ENCODE results near the gene NALCN.
A peak's percentile ranks its signal among the peaks of the same experiment; 100 is the strongest.

NALCN gene

DNA sequence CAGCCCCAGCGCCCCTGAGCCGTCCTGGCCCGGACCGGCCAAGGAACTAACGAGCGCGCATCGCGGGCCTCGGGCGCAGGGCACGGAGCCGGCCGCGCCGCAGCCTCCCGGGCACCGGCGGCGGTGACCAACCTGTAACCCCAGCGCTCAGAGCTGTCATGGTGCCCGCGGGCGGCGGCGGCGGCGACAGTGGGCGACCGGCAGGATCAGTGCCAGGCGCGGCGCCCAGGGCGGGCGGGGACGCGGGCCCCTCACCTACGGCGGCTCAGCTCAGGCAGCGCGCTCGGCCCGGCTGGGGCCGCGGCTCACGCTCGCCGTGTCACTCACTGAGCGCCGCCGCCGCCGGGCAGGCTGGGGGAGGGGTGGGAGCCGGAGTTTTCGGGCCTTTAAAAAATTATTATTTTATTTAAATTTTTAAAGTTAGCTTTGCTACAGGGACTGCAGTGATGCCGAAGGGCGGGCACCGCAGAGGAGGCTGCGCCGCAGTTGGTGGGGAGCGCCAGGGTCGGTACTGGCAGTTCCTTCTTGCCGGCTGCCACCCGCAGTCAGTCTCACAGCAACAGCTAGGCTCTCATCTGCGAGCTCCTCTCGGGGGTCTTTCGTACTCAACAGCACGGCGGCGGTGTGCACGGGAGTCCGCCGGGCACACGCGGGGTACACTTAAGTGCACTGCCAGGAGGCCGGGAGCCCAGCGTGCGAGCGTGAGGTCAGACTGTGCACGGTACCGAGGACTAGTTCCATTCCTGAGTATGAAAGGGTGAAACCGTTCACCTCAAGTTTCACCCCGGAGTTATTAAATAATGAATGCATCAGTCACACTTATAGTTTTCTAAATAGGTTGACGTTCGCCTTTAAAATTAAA is at the start of gene NALCN:
Gene NALCN (minus strand): TSS at position 328 of the 862 bp plus-strand sequence. CDS start 17,382 bp downstream, outside the sequence.
- no peak within 1 kb of the TSS for H3K9ac ChIP-seq (ENCODE audit: low read length)
- no peaks in the 10 kb centered on the region for H3K36me3 ChIP-seq (ENCODE audit: control insufficient read depth, insufficient read depth, low read length)
- peaks cover 42% of the 10 kb centered on the region for H3K27me3 ChIP-seq (ENCODE audit: control insufficient read depth, insufficient read depth, low read length)
- H3K9me3 ChIP-seq (ENCODE audit: control insufficient read depth, insufficient read depth, low read depth, low read length), result no peaks in the 10 kb centered on the region
- H3K4me1 ChIP-seq (ENCODE audit: control insufficient read depth, insufficient read depth, low read length), result no peaks in the 10 kb centered on the region
- H3K4me3 ChIP-seq (ENCODE audit: low read depth, low read length), result peak within 1 kb of the TSS; percentile 77
- no peak within 1 kb of the TSS for H3K27ac ChIP-seq (ENCODE audit: low read depth, low read length)

- H3K36me3 ChIP-seq (ENCODE audit: control insufficient read depth, insufficient read depth, low read length), result no peaks in the 10 kb centered on the region
- H3K4me1 ChIP-seq (ENCODE audit: control insufficient read depth, insufficient read depth, low read length), result no peaks in the 10 kb centered on the region
- H3K9ac ChIP-seq (ENCODE audit: low read length), result no peak overlapping the region
- no peaks in the 10 kb centered on the region for H3K9me3 ChIP-seq (ENCODE audit: control insufficient read depth, insufficient read depth, low read depth, low read length)
- no peak overlapping the region for H3K4me3 ChIP-seq (ENCODE audit: low read depth, low read length)
- H3K27me3 ChIP-seq (ENCODE audit: control insufficient read depth, insufficient read depth, low read length), result no peaks in the 10 kb centered on the region
- H3K27ac ChIP-seq (ENCODE audit: low read depth, low read length), result no peak overlapping the region
Measured at GRCh38 chr13:101465877-101466276, 49.6 kb upstream of the NALCN start.

- Histone ChIP-seq H3K27ac (ENCODE audit: low read depth, low read length) (no peak overlapping the region), H3K27me3 (ENCODE audit: control insufficient read depth, insufficient read depth, low read length) (peaks cover 3% of the 10 kb centered on the region; the same call in 1 of the 2 replicates), H3K4me1 (ENCODE audit: control insufficient read depth, insufficient read depth, low read length) (no peaks in the 10 kb centered on the region), H3K4me3 (ENCODE audit: low read depth, low read length) (no peak overlapping the region), H3K36me3 (ENCODE audit: control insufficient read depth, insufficient read depth, low read length) (no peaks in the 10 kb centered on the region), H3K9me3 (ENCODE audit: control insufficient read depth, insufficient read depth, low read depth, low read length) (no peaks in the 10 kb centered on the region), H3K9ac (ENCODE audit: low read length) (no peak overlapping the region)
Measured at GRCh38 chr13:101457176-101457575, 40.9 kb upstream of the NALCN start.

DNA sequence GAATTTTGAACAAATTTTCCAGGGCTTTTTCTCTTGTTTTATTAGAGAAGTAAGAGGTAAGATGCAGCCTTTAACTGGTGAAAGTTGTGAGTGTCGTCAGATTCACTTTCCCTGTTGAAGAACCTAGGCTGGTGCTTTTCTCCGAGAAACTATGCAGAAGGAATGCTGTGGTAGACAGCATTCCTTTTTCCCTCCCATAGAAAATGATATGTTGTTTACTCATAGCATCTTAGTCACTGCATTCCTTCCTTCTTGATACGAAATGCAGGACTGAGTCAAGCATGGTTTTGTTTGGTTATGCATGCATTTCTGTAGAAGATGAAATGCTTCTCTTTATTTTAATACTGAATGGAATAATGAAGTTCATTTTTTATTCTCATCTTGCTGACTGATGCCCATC is 39.6 kb upstream of the NALCN start:
- H3K9ac ChIP-seq (ENCODE audit: low read length), result no peak overlapping the region
- no peak overlapping the region for H3K27ac ChIP-seq (ENCODE audit: low read depth, low read length)

GRCh38 chr13:101454767-101455166 is 38.5 kb upstream of the NALCN start:
- Histone ChIP-seq H3K36me3 (ENCODE audit: control insufficient read depth, insufficient read depth, low read length) (no peaks in the 10 kb centered on the region), H3K27me3 (ENCODE audit: control insufficient read depth, insufficient read depth, low read length) (peaks cover 3% of the 10 kb centered on the region; the same call in 1 of the 2 replicates), H3K4me3 (ENCODE audit: low read depth, low read length) (no peak overlapping the region), H3K27ac (ENCODE audit: low read depth, low read length) (no peak overlapping the region), H3K9ac (ENCODE audit: low read length) (no peak overlapping the region), H3K9me3 (ENCODE audit: control insufficient read depth, insufficient read depth, low read depth, low read length) (no peaks in the 10 kb centered on the region), H3K4me1 (ENCODE audit: control insufficient read depth, insufficient read depth, low read length) (no peaks in the 10 kb centered on the region)

More for the DNA sequence above, 39.6 kb upstream of the NALCN start:
- Histone ChIP-seq H3K36me3 (ENCODE audit: control insufficient read depth, insufficient read depth, low read length) (no peaks in the 10 kb centered on the region), H3K4me1 (ENCODE audit: control insufficient read depth, insufficient read depth, low read length) (no peaks in the 10 kb centered on the region), H3K27me3 (ENCODE audit: control insufficient read depth, insufficient read depth, low read length) (peaks cover 3% of the 10 kb centered on the region; the same call in 1 of the 2 replicates), H3K4me3 (ENCODE audit: low read depth, low read length) (no peak overlapping the region), H3K9me3 (ENCODE audit: control insufficient read depth, insufficient read depth, low read depth, low read length) (no peaks in the 10 kb centered on the region)

- Histone ChIP-seq H3K27ac (ENCODE audit: low read depth, low read length) (no peak overlapping the region), H3K4me3 (ENCODE audit: low read depth, low read length) (peak overlapping the region; percentile 47), H3K4me1 (ENCODE audit: control insufficient read depth, insufficient read depth, low read length) (no peaks in the 10 kb centered on the region), H3K9ac (ENCODE audit: low read length) (peak overlapping the region; percentile 19), H3K27me3 (ENCODE audit: control insufficient read depth, insufficient read depth, low read length) (peaks cover 3% of the 10 kb centered on the region; the same call in 1 of the 2 replicates), H3K9me3 (ENCODE audit: control insufficient read depth, insufficient read depth, low read depth, low read length) (no peaks in the 10 kb centered on the region), H3K36me3 (ENCODE audit: control insufficient read depth, insufficient read depth, low read length) (no peaks in the 10 kb centered on the region)
Measured at GRCh38 chr13:101453784-101454201, 37.5 kb upstream of the NALCN start.

GRCh38 chr13:101452519-101453485 is 36.5 kb upstream of the NALCN start, which contains the start of gene ITGBL1:
TSS of gene ITGBL1 (plus strand) at chr13:101452675. CDS start at chr13:101452834, 159 bp downstream.
- Histone ChIP-seq H3K27ac (ENCODE audit: low read depth, low read length) (no peak within 1 kb of the TSS), H3K9ac (ENCODE audit: low read length) (peak within 1 kb of the TSS; percentile 19), H3K27me3 (ENCODE audit: control insufficient read depth, insufficient read depth, low read length) (peaks cover 3% of the 10 kb centered on the region; the same call in 1 of the 2 replicates), H3K9me3 (ENCODE audit: control insufficient read depth, insufficient read depth, low read depth, low read length) (no peaks in the 10 kb centered on the region), H3K4me3 (ENCODE audit: low read depth, low read length) (peak within 1 kb of the TSS; percentile 47), H3K36me3 (ENCODE audit: control insufficient read depth, insufficient read depth, low read length) (no peaks in the 10 kb centered on the region), H3K4me1 (ENCODE audit: control insufficient read depth, insufficient read depth, low read length) (no peaks in the 10 kb centered on the region)

GRCh38 chr13:101451641-101452040 is 35.3 kb upstream of the NALCN start:
- H3K27me3 ChIP-seq (ENCODE audit: control insufficient read depth, insufficient read depth, low read length), result peaks cover 3% of the 10 kb centered on the region; the same call in 1 of the 2 replicates
- H3K27ac ChIP-seq (ENCODE audit: low read depth, low read length), result no peak overlapping the region
- H3K4me1 ChIP-seq (ENCODE audit: control insufficient read depth, insufficient read depth, low read length), result no peaks in the 10 kb centered on the region
- H3K9ac ChIP-seq (ENCODE audit: low read length), result no peak overlapping the region
- no peaks in the 10 kb centered on the region for H3K9me3 ChIP-seq (ENCODE audit: control insufficient read depth, insufficient read depth, low read depth, low read length)
- no peaks in the 10 kb centered on the region for H3K36me3 ChIP-seq (ENCODE audit: control insufficient read depth, insufficient read depth, low read length)
- H3K4me3 ChIP-seq (ENCODE audit: low read depth, low read length), result no peak overlapping the region

GRCh38 chr13:101450749-101451130 is 34.4 kb upstream of the NALCN start:
- Histone ChIP-seq H3K27ac (ENCODE audit: low read depth, low read length) (no peak overlapping the region), H3K27me3 (ENCODE audit: control insufficient read depth, insufficient read depth, low read length) (peaks cover 3% of the 10 kb centered on the region; the same call in 1 of the 2 replicates), H3K9ac (ENCODE audit: low read length) (no peak overlapping the region), H3K36me3 (ENCODE audit: control insufficient read depth, insufficient read depth, low read length) (no peaks in the 10 kb centered on the region), H3K9me3 (ENCODE audit: control insufficient read depth, insufficient read depth, low read depth, low read length) (no peaks in the 10 kb centered on the region), H3K4me1 (ENCODE audit: control insufficient read depth, insufficient read depth, low read length) (no peaks in the 10 kb centered on the region), H3K4me3 (ENCODE audit: low read depth, low read length) (no peak overlapping the region)

GRCh38 chr13:101449790-101450748 is 33.8 kb upstream of the NALCN start:
- Histone ChIP-seq H3K36me3 (ENCODE audit: control insufficient read depth, insufficient read depth, low read length) (no peaks in the 10 kb centered on the region), H3K4me3 (ENCODE audit: low read depth, low read length) (no peak overlapping the region), H3K9ac (ENCODE audit: low read length) (no peak overlapping the region), H3K9me3 (ENCODE audit: control insufficient read depth, insufficient read depth, low read depth, low read length) (no peaks in the 10 kb centered on the region), H3K27me3 (ENCODE audit: control insufficient read depth, insufficient read depth, low read length) (peaks cover 3% of the 10 kb centered on the region; the same call in 1 of the 2 replicates), H3K4me1 (ENCODE audit: control insufficient read depth, insufficient read depth, low read length) (no peaks in the 10 kb centered on the region), H3K27ac (ENCODE audit: low read depth, low read length) (no peak overlapping the region)
